NCI-H748 (cell line): Measurements from ENCODE around the gene WDR82.

Experiments
- DNase-seq: peaks from one replicate; lab custom pipeline; 2025; ENCODE audit not compliant: unreplicated experiment; lab: John Stamatoyannopoulos, UW

WDR82 gene

GRCh38 chr3:52310861-52311575 is 32.6 kb upstream of the WDR82 start:
- peak; percentile 52 for DNase-seq

GRCh38 chr3:52308308-52308707 is 29.9 kb upstream of the WDR82 start:
- no peak for DNase-seq

GRCh38 chr3:52306978-52307377 is 28.5 kb upstream of the WDR82 start:
- DNase-seq: no peak

- DNase-seq: no peak
These were observed 27.5 kb upstream of the WDR82 start for GRCh38 chr3:52305926-52306325.

GRCh38 chr3:52303811-52304210 is 25.4 kb upstream of the WDR82 start:
- no peak for DNase-seq

- peak; percentile 87 for DNase-seq
These were observed 24.1 kb upstream of the WDR82 start for GRCh38 chr3:52302426-52303145.

GRCh38 chr3:52299879-52300611 is 21.6 kb upstream of the WDR82 start:
- DNase-seq: peak; percentile 11

- no peak for DNase-seq
These were observed 20.9 kb upstream of the WDR82 start for GRCh38 chr3:52299247-52299878.

- no peak for DNase-seq
These were observed 20.0 kb upstream of the WDR82 start for GRCh38 chr3:52298149-52299098.

- DNase-seq: no peak
These were observed 19.0 kb upstream of the WDR82 start for GRCh38 chr3:52297242-52298148.

GRCh38 chr3:52295671-52296208 is 17.3 kb upstream of the WDR82 start:
- DNase-seq: no peak

GRCh38 chr3:52294320-52295150 is 16.1 kb upstream of the WDR82 start:
- DNase-seq: no peak

GRCh38 chr3:52293491-52294319 is 15.3 kb upstream of the WDR82 start:
- DNase-seq: no peak

- DNase-seq: no peak
These were observed 14.0 kb upstream of the WDR82 start for GRCh38 chr3:52292247-52293065.

- DNase-seq: peak; percentile 41
These were observed 13.2 kb upstream of the WDR82 start for GRCh38 chr3:52291508-52292181.
